ENCODE data around the gene TENM4.
A peak's percentile ranks its signal among the peaks of the same experiment; 100 is the strongest.

Gene TENM4

GRCh38 chr11:78809931-78810541, 630.8 kb downstream of the TENM4 start:
- TF ChIP-seq POLR2A (IDR thresholded peaks at IDR 0.05; ENCODE audit: low read depth, low read length): no peak
- FAIRE-seq (no peak), DNase-seq (ENCODE audit: insufficient read length, low spot score) (no peak)

GRCh38 chr11:78808923-78809322, 631.9 kb downstream of the TENM4 start:
- DNase-seq (ENCODE audit: insufficient read length, low spot score): no peak
- FAIRE-seq: no peak
- TF ChIP-seq POLR2A (IDR thresholded peaks at IDR 0.05; ENCODE audit: low read depth, low read length): no peak

- TF ChIP-seq POLR2A (IDR thresholded peaks at IDR 0.05; ENCODE audit: low read depth, low read length): no peak
- FAIRE-seq: no peak
- no peak for DNase-seq (ENCODE audit: insufficient read length, low spot score)
These were observed 633.5 kb downstream of the TENM4 start for GRCh38 chr11:78807351-78807750.

GRCh38 chr11:78806214-78807004, 634.4 kb downstream of the TENM4 start:
- no peak for TF ChIP-seq POLR2A (IDR thresholded peaks at IDR 0.05; ENCODE audit: low read depth, low read length)
- FAIRE-seq (no peak), DNase-seq (ENCODE audit: insufficient read length, low spot score) (no peak)

GRCh38 chr11:78804991-78805390, 635.8 kb downstream of the TENM4 start:
- TF ChIP-seq POLR2A (IDR thresholded peaks at IDR 0.05; ENCODE audit: low read depth, low read length): no peak
- no peak for DNase-seq (ENCODE audit: insufficient read length, low spot score)
- FAIRE-seq: no peak

- FAIRE-seq (no peak), DNase-seq (ENCODE audit: insufficient read length, low spot score) (no peak)
- no peak for TF ChIP-seq POLR2A (IDR thresholded peaks at IDR 0.05; ENCODE audit: low read depth, low read length)
These were observed 636.8 kb downstream of the TENM4 start for GRCh38 chr11:78803995-78804394.

- DNase-seq (ENCODE audit: insufficient read length, low spot score) (no peak), FAIRE-seq (no peak)
- TF ChIP-seq POLR2A (IDR thresholded peaks at IDR 0.05; ENCODE audit: low read depth, low read length): no peak
These were observed 638.6 kb downstream of the TENM4 start for GRCh38 chr11:78802058-78802761.

- no peak for TF ChIP-seq POLR2A (IDR thresholded peaks at IDR 0.05; ENCODE audit: low read depth, low read length)
- no peak for FAIRE-seq
- no peak for DNase-seq (ENCODE audit: insufficient read length, low spot score)
These were observed 639.5 kb downstream of the TENM4 start for GRCh38 chr11:78801161-78801884.

- FAIRE-seq (no peak), DNase-seq (ENCODE audit: insufficient read length, low spot score) (no peak)
- TF ChIP-seq POLR2A (IDR thresholded peaks at IDR 0.05; ENCODE audit: low read depth, low read length): no peak
These were observed 640.1 kb downstream of the TENM4 start for GRCh38 chr11:78800756-78801155.

- TF ChIP-seq POLR2A (IDR thresholded peaks at IDR 0.05; ENCODE audit: low read depth, low read length): no peak
- FAIRE-seq (no peak), DNase-seq (ENCODE audit: insufficient read length, low spot score) (no peak)
These were observed 640.6 kb downstream of the TENM4 start for GRCh38 chr11:78800096-78800690.

GRCh38 chr11:78798663-78799062, 642.2 kb downstream of the TENM4 start:
- DNase-seq (ENCODE audit: insufficient read length, low spot score) (peak; percentile 72), FAIRE-seq (peak; percentile 78)
- no peak for TF ChIP-seq POLR2A (IDR thresholded peaks at IDR 0.05; ENCODE audit: low read depth, low read length)

- DNase-seq (ENCODE audit: insufficient read length, low spot score): no peak
- FAIRE-seq: no peak
- no peak for TF ChIP-seq POLR2A (IDR thresholded peaks at IDR 0.05; ENCODE audit: low read depth, low read length)
These were observed 643.3 kb downstream of the TENM4 start for GRCh38 chr11:78797559-78797958.

GRCh38 chr11:78796956-78797355, 643.9 kb downstream of the TENM4 start:
- FAIRE-seq (no peak), DNase-seq (ENCODE audit: insufficient read length, low spot score) (no peak)
- TF ChIP-seq POLR2A (IDR thresholded peaks at IDR 0.05; ENCODE audit: low read depth, low read length): no peak

All from H54 (cell line).